ENCODE measurements around the gene NFIA.

DNA sequence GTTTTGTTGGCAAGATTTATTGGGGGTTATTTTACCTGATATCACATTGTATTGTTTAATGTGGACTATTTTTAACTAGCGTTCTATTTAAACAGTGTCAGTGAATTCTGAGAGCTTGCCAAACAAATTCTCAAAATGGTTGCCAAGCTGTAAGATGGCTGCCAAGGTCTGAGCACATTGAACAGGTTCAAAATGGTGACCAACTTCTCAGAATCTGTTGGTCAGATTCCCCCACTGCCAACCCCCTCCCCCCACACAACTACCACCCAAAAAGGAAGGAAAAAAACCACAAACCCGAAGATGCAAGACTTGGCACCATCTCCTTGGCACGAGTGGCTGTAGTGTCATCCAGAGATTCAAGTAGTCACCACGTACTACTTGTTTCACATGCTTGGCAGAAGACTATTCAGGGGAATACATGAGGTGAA, 159.1 kb downstream of the NFIA start:
- TF ChIP-seq, protein P1, sequence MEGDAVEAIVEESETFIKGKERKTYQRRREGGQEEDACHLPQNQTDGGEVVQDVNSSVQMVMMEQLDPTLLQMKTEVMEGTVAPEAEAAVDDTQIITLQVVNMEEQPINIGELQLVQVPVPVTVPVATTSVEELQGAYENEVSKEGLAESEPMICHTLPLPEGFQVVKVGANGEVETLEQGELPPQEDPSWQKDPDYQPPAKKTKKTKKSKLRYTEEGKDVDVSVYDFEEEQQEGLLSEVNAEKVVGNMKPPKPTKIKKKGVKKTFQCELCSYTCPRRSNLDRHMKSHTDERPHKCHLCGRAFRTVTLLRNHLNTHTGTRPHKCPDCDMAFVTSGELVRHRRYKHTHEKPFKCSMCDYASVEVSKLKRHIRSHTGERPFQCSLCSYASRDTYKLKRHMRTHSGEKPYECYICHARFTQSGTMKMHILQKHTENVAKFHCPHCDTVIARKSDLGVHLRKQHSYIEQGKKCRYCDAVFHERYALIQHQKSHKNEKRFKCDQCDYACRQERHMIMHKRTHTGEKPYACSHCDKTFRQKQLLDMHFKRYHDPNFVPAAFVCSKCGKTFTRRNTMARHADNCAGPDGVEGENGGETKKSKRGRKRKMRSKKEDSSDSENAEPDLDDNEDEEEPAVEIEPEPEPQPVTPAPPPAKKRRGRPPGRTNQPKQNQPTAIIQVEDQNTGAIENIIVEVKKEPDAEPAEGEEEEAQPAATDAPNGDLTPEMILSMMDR (IDR thresholded peaks at IDR 0.05) = no peak
- TF ChIP-seq POLR2A (IDR thresholded peaks at IDR 0.05) = no peak
